CD4-positive, CD25-positive, alpha-beta regulatory T cell (primary cell): Measurements from ENCODE around the gene MOB2. TPM values are rescaled to one million over a fixed set of nuclear protein-coding genes. Genes with fewer than 3 reads are reported as not detected.

Source experiments
- ATAC-seq, 2 donors: fragments of 150-1000 bp; cut with Tn5 transposase; one replicate each; pipeline ENCODE4 v1.10.0; 2021; ENCODE audit warnings: low read depth in 2 of 2, moderate number of reproducible peaks in 2 of 2, moderate library complexity in 1 of 2
- DNase-seq, 3 donors: peaks; one replicate each; pipeline versions ENCODE4 v3.0.0 to v3.0.0-alpha.2; 2012 to 2022; ENCODE audit warnings: mixed read lengths in 1 of 3
- H3K27ac ChIP-seq: one replicate; pipeline ENCODE4 v1.7.0; 2013; ENCODE audit warnings: mild to moderate bottlenecking, low read length; ENCODE audit not compliant: insufficient read depth, poor library complexity, severe bottlenecking
- H3K27me3 ChIP-seq: one replicate; pipeline ENCODE4 v1.7.0; 2013; ENCODE audit warnings: low read length; ENCODE audit not compliant: control insufficient read depth, insufficient read depth
- H3K36me3 ChIP-seq: one replicate; pipeline ENCODE4 v1.7.0; 2013; ENCODE audit warnings: mild to moderate bottlenecking, low read length, moderate library complexity; ENCODE audit not compliant: control insufficient read depth, insufficient read depth
- H3K4me1 ChIP-seq: 2 replicates; pipeline ENCODE4 v1.7.0; 2013; ENCODE audit warnings: mild to moderate bottlenecking, low read length; ENCODE audit not compliant: insufficient read depth, control insufficient read depth, poor library complexity, severe bottlenecking
- H3K4me3 ChIP-seq: one replicate; pipeline ENCODE4 v1.7.0; 2013; ENCODE audit warnings: low read depth, mild to moderate bottlenecking, low read length, moderate library complexity
- H3K9me3 ChIP-seq, 2 experiments: 1 replicate in 1 of 2; 2 replicates in 1 of 2; pipeline ENCODE4 v1.7.0; 2013; ENCODE audit warnings: low read length in 2 of 2, mild to moderate bottlenecking in 1 of 2, moderate library complexity in 1 of 2; ENCODE audit not compliant: control insufficient read depth in 2 of 2
- H3K27ac Mint-ChIP-seq, 3 donors: one replicate each; pipeline ENCODE4 v1.8.0; 2020 to 2022; ENCODE audit warnings: mild to moderate bottlenecking in 3 of 3, mixed read lengths in 3 of 3, moderate library complexity in 2 of 3
- H3K27me3 Mint-ChIP-seq: one replicate; pipeline ENCODE4 v1.8.0; 2022; ENCODE audit warnings: mild to moderate bottlenecking, mixed read lengths
- H3K36me3 Mint-ChIP-seq: one replicate; pipeline ENCODE4 v1.8.0; 2020; ENCODE audit warnings: mixed read lengths
- H3K4me1 Mint-ChIP-seq, 4 donors: one replicate each; pipeline ENCODE4 v1.8.0; 2020 to 2022; ENCODE audit warnings: mixed read lengths in 4 of 4, mild to moderate bottlenecking in 1 of 4
- H3K4me3 Mint-ChIP-seq, 4 donors: one replicate each; pipeline ENCODE4 v1.8.0; 2020 to 2022; ENCODE audit warnings: mild to moderate bottlenecking in 4 of 4, mixed read lengths in 4 of 4, moderate library complexity in 3 of 4
- H3K9me3 Mint-ChIP-seq, 7 donors: one replicate each; pipeline ENCODE4 v1.8.0; 2020 to 2022; ENCODE audit warnings: mixed read lengths in 7 of 7, mild to moderate bottlenecking in 3 of 7, moderate library complexity in 2 of 7
- polyA plus RNA-seq, 4 donors: library from polyadenylated mRNA; unstranded; fragments of 300-500 nt; fragmentation: Illumina TruSeq; gene quantifications; one replicate each; pipeline ENCODE4 v1.2.3, GENCODE V29; 2021
- total RNA-seq: library from RNA; stranded (reverse); gene quantifications from one replicate; pipeline ENCODE4 v1.2.3, GENCODE V29; 2022

MOB2 gene
- total and polyA plus RNA-seq, 5 donors from 2014 or later = 55.7 to 87.8 (median 69.0) TPM

DNA sequence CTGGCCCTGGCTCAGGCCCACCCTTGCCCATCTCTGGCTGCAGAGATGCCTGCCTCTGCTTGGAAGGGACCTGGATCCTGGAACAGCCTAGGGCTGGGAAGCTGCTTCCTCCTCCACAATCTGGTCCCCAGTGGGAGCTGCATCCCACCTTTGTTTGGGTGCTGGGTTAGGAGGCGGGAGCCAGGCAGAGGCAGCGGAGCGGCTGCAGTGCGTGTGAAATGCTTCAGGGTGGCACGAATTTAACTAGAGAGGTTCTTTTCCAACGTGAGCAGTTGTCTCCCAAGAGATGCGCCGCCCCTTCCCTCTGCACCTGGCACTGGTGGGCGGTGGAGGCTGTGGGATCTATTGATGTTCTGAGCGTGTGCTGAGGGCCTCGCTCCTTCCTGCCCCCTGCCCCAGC is 65.3 kb downstream of the MOB2 start:
- H3K36me3 Mint-ChIP-seq = no peaks in the 10 kb centered on the region
- Histone ChIP-seq H3K9me3 (peaks cover 10 to 38% of the 10 kb centered on the region in 2 experiments), H3K4me3 (no peak overlapping the region), H3K27ac (no peak overlapping the region), H3K4me1 (no peaks in the 10 kb centered on the region), H3K27me3 (no peaks in the 10 kb centered on the region), H3K36me3 (no peaks in the 10 kb centered on the region)
- ATAC-seq (no peak), DNase-seq (no peak)
- H3K27me3 Mint-ChIP-seq = no peaks in the 10 kb centered on the region
- H3K4me3 Mint-ChIP-seq = no peak overlapping the region
- H3K27ac Mint-ChIP-seq = no peak overlapping the region
- peaks cover 0 to 20% (median 0%) of the 10 kb centered on the region in 7 donors for H3K9me3 Mint-ChIP-seq
- H3K4me1 Mint-ChIP-seq = no peaks in the 10 kb centered on the region

DNA sequence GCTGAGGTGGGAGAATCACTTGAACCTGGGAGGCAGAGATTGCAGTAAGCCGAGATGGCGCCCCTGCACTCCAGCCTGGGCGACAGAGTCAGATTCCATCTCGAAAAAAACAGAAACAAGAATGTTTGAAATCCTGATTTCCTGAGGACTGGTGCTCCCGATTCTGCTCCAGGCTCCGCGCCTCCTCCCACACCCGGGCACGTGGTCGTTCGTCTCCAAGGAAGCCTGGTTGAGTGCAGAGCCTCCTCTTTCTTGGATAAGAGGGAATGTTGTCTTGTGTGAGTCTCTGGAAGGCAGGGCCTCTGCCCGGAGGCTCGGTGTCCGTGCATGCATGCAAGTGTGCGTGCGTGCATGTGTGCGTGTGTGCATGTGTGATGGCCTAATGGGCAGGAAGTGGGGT is 66.8 kb downstream of the MOB2 start:
- ATAC-seq (no peak), DNase-seq (no peak)
- Histone ChIP-seq H3K36me3 (no peaks in the 10 kb centered on the region), H3K4me3 (no peak overlapping the region), H3K4me1 (no peaks in the 10 kb centered on the region), H3K27ac (no peak overlapping the region), H3K9me3 (peaks cover 10 to 46% of the 10 kb centered on the region in 2 experiments), H3K27me3 (no peaks in the 10 kb centered on the region)
- no peaks in the 10 kb centered on the region for H3K4me1 Mint-ChIP-seq
- no peaks in the 10 kb centered on the region for H3K36me3 Mint-ChIP-seq
- H3K27ac Mint-ChIP-seq = no peak overlapping the region
- H3K27me3 Mint-ChIP-seq = no peaks in the 10 kb centered on the region
- H3K9me3 Mint-ChIP-seq = peaks cover 0 to 22% (median 0%) of the 10 kb centered on the region in 7 donors
- H3K4me3 Mint-ChIP-seq = no peak overlapping the region

Other genes starting within 250 kb of the MOB2 start
- 60.0 TPM for gene TOLLIP, start 177.1 kb downstream of the MOB2 start, total RNA-seq
- 10 to 100 TPM; 25.3 to 40.7 (median 28.8) TPM for gene TOLLIP, start 177.1 kb downstream of the MOB2 start, polyA plus RNA-seq
- gene BRSK2, start 96.8 kb downstream of the MOB2 start, total RNA-seq = 0.42 TPM
- under 1 TPM in 3 of 4 donors, not detected in 1; 0.07 to 0.09 (median 0.07) TPM for gene BRSK2, start 96.8 kb downstream of the MOB2 start, polyA plus RNA-seq
- 71.7 TPM for gene DUSP8, start 85.5 kb upstream of the MOB2 start, total RNA-seq
- gene DUSP8, start 85.5 kb upstream of the MOB2 start, polyA plus RNA-seq = under 1 TPM; 0.05 to 0.19 (median 0.07) TPM
- gene KRTAP5-1, start 98.5 kb upstream of the MOB2 start, total RNA-seq = not detected
- gene KRTAP5-1, start 98.5 kb upstream of the MOB2 start, polyA plus RNA-seq = not detected
- 0.35 TPM for gene KRTAP5-2, start 111.5 kb upstream of the MOB2 start, total RNA-seq
- not detected for gene KRTAP5-2, start 111.5 kb upstream of the MOB2 start, polyA plus RNA-seq
- gene KRTAP5-3, start 121.7 kb upstream of the MOB2 start, total RNA-seq = not detected
- not detected for gene KRTAP5-3, start 121.7 kb upstream of the MOB2 start, polyA plus RNA-seq
- not detected for gene KRTAP5-4, start 135.4 kb upstream of the MOB2 start, total RNA-seq
- not detected for gene KRTAP5-4, start 135.4 kb upstream of the MOB2 start, polyA plus RNA-seq
- gene KRTAP5-5, start 143.0 kb upstream of the MOB2 start, total RNA-seq = not detected
- gene KRTAP5-5, start 143.0 kb upstream of the MOB2 start, polyA plus RNA-seq = not detected
- not detected for gene KRTAP5-6, start 210.4 kb upstream of the MOB2 start, total RNA-seq
- gene KRTAP5-6, start 210.4 kb upstream of the MOB2 start, polyA plus RNA-seq = not detected